Stimulated activated CD8-positive, alpha-beta memory T cell treated with anti-CD3 and anti-CD28 coated beads, Interleukin-4, amount 100 ng/mL, for 4 hours (primary cell): ENCODE measurements around the gene DMRTB1.

Experiments
- DNase-seq, 2 donors: peaks; one replicate each; pipeline ENCODE4 v3.0.0-alpha.2; 2020; ENCODE audit warnings: low read depth in 2 of 2, low spot score in 1 of 2

Gene DMRTB1

DNA sequence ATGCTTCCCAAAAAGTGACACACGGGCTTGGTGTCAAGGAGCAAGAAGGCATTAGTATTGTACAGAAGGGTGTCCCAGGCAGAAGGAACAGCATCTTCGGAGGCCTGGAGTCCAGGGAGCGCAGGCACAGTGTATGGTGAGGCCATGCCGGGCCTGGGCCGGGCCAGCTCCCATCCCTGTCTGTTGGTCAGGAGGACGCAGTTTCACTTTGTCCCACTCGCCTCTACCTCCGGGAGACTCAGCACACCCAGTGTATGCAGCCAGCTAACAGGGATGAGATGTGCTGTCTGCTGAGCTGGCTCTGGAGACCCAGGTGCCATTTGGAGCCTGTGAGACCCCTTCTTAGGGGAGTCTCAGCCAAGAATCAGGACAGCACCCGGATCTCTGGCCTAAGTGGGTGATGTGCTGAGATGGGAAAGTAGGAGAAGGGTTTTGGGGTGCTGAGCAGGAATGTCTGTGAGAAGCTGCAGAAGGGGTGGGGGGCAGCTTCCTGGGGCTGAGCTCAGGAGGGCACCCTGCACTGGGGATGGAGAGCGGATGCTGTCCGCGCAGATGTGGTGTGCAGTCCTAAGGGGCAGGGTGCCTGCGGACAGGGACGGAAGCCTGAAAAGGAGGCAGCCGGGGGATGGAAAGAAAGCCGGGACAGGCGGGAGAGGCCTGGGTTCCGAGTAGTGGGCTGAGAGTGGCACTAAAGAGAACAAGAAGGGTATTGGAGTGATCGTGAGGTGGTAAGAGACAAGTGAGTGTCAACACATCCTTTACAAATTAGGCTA lies 25.7 kb downstream of the DMRTB1 start:
- DNase-seq, result no peak

DNA sequence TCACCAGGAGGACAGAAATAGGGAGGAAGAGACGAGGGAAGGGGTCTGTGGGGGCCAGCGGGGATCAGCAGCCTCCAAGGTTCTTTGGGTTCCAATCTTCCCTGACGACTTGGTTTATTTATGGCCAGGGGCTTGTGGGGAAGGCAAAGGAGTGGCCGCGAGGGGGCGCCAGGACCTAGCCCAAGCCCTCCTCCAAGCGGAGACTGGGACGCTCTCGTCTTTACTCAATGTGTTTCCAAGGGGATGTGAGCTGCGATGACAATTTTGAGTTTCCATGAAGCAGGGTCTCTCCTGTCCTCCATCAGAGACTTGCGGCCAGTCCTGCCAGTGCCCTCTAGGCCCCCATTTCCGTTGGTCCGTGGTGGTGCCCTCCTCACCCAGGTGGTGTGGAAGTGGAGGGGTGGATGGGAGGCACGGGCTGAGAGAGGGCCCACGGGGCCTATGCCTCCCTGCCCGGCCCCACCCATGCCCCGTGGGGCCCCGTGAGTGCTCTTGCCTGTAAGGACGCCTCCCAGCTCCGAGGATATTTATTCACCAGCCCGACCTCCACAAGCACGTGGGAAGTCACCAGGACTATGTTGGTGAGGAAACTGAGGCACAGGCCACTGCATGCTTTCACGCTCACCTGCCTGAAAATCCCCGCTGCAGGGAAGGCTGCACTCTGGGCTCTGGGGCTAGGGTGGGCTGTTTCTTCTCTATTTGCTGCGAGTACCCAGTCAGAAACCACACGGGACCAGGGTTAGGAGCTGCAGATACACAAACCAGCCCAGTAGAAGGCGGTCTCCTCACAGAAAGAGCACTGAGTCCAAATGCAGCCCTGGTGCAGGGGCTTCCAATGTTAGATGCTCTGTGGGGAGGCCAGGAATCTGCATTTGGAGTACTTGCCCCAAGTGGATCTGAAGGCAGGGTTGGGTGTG lies 26.5 kb downstream of the DMRTB1 start:
- DNase-seq, result peak; percentile 18 to 27

DNA sequence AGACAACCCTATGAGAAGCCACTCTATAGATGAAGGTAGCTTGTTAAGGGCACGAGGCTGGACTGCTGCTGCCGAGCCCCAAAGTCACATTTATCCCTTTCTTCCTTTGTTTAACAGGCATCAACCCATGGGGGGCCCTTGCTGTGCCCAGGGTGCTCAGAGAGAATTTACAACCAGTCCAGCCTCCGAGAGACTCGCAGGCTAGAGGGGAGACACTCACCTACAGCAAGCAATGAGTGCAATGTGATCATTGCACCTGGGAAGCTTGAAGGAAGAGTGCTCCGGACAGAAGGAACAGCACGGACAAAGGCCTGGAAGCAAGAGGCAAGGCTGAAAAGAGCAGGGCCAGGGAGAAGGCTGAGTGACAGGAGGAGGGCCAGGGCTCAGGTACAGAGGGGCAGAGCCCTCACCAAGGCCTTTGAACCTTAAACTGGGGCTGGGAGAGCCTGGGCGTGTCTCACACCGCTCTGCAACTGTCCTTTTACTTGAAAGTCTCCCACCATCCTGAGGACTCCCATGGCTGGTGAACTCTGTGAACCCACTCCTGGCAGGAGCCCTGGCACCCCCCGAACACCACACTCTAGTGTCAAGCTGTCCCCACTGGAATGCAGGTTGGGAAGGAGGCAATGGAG lies 27.3 kb downstream of the DMRTB1 start:
- DNase-seq, result no peak

GRCh38 chr1:53490351-53490750 lies 31.2 kb downstream of the DMRTB1 start:
- no peak for DNase-seq

DNA sequence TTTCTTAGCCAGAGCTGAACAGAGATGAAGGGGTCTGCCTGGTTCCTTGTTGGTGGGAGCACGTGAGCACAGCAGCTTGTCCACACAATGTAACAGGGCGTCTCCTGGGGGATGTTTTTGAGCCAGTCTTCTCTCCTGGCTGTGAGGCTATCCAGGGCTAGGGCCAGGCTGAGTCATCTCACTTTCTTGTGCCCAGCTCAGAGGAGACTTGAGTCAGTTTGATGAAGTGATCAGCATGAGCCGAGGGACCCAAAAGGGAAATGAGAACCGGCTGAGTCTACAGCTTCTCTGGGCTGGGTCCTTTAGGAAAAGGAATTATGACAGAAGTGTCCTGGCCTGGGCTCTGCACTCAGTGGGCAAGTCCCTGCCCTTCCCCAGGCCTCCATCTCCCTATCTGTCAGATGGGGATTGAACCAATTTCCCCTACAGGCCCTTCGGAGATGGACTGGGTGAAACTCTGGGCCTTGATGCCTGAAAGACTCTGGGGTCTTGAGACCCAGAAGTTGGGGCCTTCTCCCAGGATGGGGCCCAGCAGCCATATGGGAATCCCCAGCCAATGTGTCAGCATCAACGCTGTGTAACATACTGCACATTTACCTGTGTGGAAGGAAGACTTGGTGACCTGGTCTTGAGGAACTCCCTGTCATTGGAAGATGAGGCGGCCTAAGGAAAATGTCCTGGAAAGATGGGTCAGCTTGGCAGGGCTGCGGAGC lies 36.6 kb downstream of the DMRTB1 start:
- no peak for DNase-seq

- DNase-seq, result no peak
These were observed 39.4 kb downstream of the DMRTB1 start for GRCh38 chr1:53498555-53499131.

DNA sequence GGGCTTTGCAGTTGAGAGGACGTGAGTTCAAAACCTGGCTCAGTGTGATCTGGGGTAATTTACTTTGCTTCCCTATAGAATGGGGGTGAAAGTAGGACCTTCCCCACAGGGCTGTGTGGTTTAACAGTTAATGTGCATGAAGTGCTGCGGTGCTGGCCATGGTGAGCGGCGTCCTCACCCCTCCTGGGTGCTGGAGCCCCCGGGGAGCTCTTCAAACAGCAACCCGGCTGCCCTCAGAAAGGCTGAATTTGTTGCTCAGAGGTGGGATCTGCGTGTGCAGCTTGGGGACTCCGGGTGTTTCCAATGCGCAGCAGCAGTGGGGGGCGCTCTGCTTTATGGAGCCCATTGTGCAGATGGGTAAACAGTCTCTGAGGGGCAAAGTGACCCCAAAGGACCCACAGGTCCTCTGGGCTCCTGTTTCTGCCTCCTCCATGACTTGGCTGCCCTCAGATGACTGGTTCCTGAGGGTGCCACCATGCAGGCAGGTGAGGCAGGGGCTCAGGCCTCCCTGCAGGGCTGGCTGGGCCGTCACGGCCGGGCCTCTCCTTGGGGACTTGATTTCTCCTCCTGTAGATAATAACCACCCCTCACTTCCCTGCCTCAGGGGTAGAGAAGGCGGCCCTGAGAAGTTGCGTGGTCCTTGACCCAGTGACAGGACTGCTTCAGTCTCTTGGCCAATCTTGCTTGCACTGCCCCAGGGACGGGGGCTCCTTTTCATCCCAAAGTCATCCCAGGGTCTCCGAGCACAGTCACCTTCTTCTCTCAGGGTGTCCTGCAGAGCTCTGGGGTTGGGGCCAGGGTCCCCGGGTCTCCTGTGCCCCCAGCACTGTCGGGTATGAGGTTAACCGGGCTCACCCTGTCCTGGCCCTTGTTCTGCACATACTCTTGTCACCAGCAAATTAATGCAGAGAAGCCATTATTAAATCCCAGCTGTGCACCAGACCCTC lies 40.3 kb downstream of the DMRTB1 start:
- no peak for DNase-seq

GRCh38 chr1:53500204-53501064 lies 41.2 kb downstream of the DMRTB1 start:
- DNase-seq, result no peak

DNA sequence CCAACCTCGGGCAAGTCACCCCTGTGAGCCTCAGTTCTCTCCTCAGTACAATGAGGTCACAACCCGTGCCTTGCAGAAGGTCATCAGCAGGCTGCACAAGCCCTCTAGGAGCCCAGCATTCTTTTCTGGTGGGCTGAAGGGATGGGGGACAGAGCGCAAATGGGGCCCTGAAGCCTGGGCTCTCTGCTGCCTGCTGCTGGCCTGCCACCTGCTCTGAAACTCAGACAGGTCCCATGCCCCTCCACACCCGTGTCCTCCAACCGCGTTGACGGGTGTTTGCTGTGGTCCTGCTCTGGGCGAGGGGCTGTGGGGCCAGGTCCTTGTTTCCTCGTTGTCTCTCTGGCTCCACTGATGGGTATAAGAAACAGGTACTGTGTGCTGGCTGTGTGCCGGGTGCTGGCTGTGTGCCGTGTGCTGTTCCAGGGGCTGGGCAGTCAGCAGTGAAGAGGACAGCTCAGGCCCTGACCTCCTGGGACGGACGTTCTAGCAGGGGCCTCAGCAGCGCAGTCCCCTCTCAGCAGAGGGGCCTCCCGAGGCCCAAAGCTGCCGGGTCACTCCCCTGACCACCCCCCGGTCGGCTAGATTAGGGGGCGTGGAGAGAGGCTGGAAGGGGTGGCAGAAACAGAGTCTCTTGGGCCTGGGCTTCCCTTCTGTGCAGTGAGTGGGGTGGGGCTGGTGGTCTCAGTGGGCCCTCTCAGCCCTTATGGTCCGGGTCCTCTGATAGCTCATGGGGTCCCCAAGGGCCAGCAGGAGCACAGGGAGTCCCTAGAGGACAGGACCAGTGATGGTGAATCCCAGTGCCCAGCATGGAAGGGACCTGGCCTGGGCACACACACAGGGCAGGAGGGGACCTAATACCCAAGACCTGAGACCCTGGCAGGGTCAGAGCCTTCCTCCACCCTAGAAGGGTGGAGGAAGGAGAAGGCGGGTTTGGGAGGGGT lies 42.1 kb downstream of the DMRTB1 start:
- DNase-seq, result no peak

DNA sequence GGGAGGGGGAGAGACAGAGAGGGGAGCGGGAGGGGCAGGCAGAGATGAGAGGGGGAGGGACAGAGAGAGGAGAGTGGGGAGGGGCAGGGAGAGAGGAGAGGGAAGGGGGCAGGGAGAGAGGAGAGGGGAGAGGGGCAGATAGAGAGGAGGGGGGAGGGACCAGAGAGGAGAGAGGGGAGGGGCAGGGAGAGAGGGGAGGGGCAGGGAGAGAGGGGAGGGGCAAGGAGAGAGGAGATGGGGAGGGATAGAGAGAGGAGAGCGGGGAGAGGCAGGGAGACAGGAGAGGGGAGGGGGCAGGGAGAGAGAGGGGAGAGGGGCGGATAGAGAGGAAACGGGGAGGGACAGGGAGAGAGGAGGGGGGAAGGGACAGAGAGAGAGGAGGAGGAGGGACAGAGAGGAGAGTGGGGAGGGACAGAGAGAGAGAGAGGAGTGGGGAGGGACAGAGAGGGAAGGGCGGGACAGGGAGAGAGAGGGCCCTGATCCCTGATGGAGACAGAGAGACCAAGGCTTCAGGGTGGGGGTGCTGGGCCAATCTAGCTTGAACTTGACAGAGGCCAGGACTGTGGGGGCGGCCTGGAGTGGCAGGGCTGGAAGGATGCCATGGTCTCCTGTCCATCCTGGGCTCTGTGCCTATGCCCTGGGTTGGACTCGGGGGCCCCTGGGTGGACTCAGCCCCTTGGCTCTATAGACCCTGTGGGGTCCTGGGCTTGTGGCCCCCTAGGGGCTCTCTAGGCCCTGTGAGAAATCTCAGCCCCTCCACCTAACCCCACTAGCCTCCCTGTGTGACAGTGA lies 43.6 kb downstream of the DMRTB1 start:
- no peak for DNase-seq

- no peak for DNase-seq
These were observed 44.4 kb downstream of the DMRTB1 start for GRCh38 chr1:53503433-53504217.

GRCh38 chr1:53504901-53505300 lies 45.7 kb downstream of the DMRTB1 start:
- DNase-seq, result no peak

DNA sequence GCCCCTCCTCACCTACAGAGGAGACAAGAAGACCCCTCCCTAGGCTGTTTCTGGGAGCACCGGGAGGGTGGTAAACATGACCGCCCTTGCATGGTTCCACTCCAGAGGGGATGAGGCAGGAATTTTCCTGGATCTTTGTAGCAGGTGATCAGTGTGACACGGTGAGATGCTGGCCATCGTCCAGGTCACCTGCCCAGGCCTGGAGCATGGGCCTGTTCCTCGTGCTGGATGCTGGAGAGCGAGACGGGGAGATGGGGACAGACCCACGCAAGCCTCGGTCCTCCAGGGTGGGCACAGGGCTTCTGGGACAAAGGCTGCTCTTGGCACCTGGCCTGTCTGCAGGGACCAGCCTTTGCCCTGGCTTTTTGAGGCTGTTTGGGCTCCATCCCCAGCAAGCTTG lies 46.2 kb downstream of the DMRTB1 start:
- no peak for DNase-seq

- no peak for DNase-seq
These were observed 46.7 kb downstream of the DMRTB1 start for GRCh38 chr1:53505891-53506290.

DNA sequence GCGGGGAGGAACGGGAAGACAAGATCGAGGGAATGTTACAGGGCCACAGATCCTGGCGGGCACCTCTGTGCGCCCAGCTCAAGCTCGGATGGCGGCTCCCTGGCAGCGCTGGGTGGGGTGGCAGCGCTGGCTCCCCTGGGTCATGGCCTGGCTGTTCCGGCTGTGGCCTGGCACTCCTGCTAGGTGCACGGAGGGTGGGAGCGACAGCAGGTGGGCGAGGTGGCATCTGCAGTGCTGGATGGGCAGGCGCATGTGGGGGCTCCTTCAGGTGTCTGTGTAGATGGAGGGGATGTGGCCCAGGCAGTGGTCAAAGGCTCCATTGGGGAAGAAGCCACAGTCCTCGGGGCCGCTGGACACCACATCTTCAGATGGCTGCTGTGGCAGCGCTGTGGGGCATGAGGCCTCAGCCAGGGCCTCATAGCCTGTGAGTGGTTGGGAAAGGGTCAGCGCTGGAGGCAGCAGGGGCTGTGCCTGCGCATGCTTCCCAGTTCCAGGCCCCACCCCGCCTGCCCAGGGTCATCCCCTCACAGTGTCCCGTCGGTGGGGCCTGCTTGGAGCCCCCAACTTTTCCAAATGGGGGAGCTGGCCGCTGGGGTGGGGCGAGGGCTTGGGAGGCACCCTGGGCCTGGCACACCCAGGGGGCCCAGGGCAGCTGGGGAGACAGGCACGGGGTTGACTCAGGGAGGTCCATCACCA lies 47.3 kb downstream of the DMRTB1 start:
- DNase-seq, result no peak
